ENCODE results near the gene KRT8. TPM values are rescaled to one million over a fixed set of nuclear protein-coding genes. Genes with fewer than 3 reads are reported as not detected.

KRT8 gene
- total and polyA plus RNA-seq, 7 donors = 20.6 to 3,526 (median 63.1) TPM

GRCh38 chr12:52901715-52902541 lies 2.9 kb downstream of the KRT8 start:
- peak overlapping the region in 1 of 4 donors; percentile 92 for H3K27ac ChIP-seq
- 29 to 74% methylated on average over 13 of the region's 13 CpGs for WGBS, 2 donors
- peaks cover 0 to 31% (median 0%) of the 10 kb centered on the region in 4 donors for H3K36me3 ChIP-seq
- no peaks in the 10 kb centered on the region for H3K9me3 ChIP-seq
- H3K4me1 ChIP-seq = peaks cover 4 to 28% (median 12%) of the 10 kb centered on the region in 4 donors
- no peak for TF ChIP-seq EP300 (IDR thresholded peaks at IDR 0.05)
- no peak for TF ChIP-seq CTCF (IDR thresholded peaks at IDR 0.05)
- no peak overlapping the region for H3K4me3 ChIP-seq
- intact Hi-C loops (cut with DNase I) = loop anchor here (5.0 kb wide), 1 partner anchor 950 kb away; the partner anchor contains the start of gene ACVR1B
- DNase-seq = no peak
- H3K27me3 ChIP-seq = no peaks in the 10 kb centered on the region

- peak overlapping the region in 1 of 4 donors; percentile 38 for H3K27ac ChIP-seq
Measured at GRCh38 chr12:52900896-52901714, 3.8 kb downstream of the KRT8 start.

DNA sequence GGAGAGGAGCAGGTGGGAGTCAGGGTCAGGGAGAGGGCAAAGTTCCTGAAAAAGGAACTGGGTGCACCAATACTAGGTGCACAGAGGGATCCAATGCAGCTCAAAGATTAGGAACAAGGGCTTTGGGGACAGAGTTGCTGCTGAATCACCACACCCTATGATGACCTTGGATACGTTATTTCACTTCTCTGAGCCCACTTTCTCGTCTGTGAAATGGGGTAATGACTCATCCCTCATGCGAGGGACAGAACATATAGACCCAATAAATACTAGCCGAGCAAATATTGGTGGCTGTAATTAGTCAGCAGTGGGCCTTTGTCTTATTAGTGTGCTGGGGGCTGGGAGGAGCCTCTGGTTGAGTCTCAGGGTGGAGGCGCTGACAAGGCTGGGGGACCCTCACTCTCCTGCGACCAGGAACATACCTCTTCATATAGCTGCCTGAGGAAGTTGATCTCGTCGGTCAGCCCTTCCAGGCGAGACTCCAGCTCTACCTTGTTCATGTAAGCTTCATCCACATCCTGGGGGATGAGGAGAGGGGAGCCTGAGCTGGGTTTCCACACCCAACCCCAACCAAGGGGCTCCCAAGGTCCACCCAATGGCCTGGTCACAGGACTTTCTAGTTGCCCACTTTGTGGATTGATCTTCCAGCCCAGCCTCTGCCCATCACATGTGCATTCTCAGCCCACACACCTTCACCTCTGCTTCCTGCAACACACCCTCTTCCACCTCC lies 4.5 kb downstream of the KRT8 start:
- H3K4me1 ChIP-seq = peaks cover 4 to 27% (median 12%) of the 10 kb centered on the region in 4 donors
- intact Hi-C loops (cut with DNase I) = loop anchor here (5.0 kb wide), 1 partner anchor 948 kb away; the partner anchor contains the start of gene ACVR1B
- no peak for DNase-seq
- no peak overlapping the region for H3K27ac ChIP-seq
- 45 to 80% methylated on average over 9 of the region's 9 CpGs for WGBS, 2 donors
- no peaks in the 10 kb centered on the region for H3K27me3 ChIP-seq
- H3K36me3 ChIP-seq = peaks cover 0 to 31% (median 0%) of the 10 kb centered on the region in 4 donors
- no peaks in the 10 kb centered on the region for H3K9me3 ChIP-seq
- TF ChIP-seq EP300 (IDR thresholded peaks at IDR 0.05) (no peak), POLR2AphosphoS5 (IDR thresholded peaks at IDR 0.05) (no peak), CTCF (IDR thresholded peaks at IDR 0.05) (no peak), POLR2A (IDR thresholded peaks at IDR 0.05) (no peak)
- H3K4me3 ChIP-seq = no peak overlapping the region

More at GRCh38 chr12:52900896-52901714, 3.8 kb downstream of the KRT8 start:
- intact Hi-C loops (cut with DNase I) = loop anchor here (5.0 kb wide), 1 partner anchor 949 kb away; the partner anchor contains the start of gene ACVR1B
- no peak overlapping the region for H3K4me3 ChIP-seq
- H3K9me3 ChIP-seq = no peaks in the 10 kb centered on the region
- H3K27me3 ChIP-seq = no peaks in the 10 kb centered on the region
- WGBS, 2 donors = 39 to 70% methylated on average over 7 of the region's 7 CpGs
- peaks cover 0 to 31% (median 0%) of the 10 kb centered on the region in 4 donors for H3K36me3 ChIP-seq
- DNase-seq = no peak
- peaks cover 4 to 28% (median 12%) of the 10 kb centered on the region in 4 donors for H3K4me1 ChIP-seq
- TF ChIP-seq POLR2A (IDR thresholded peaks at IDR 0.05) (peak in 1 of 2 donors; percentile 20), CTCF (IDR thresholded peaks at IDR 0.05) (no peak)

DNA sequence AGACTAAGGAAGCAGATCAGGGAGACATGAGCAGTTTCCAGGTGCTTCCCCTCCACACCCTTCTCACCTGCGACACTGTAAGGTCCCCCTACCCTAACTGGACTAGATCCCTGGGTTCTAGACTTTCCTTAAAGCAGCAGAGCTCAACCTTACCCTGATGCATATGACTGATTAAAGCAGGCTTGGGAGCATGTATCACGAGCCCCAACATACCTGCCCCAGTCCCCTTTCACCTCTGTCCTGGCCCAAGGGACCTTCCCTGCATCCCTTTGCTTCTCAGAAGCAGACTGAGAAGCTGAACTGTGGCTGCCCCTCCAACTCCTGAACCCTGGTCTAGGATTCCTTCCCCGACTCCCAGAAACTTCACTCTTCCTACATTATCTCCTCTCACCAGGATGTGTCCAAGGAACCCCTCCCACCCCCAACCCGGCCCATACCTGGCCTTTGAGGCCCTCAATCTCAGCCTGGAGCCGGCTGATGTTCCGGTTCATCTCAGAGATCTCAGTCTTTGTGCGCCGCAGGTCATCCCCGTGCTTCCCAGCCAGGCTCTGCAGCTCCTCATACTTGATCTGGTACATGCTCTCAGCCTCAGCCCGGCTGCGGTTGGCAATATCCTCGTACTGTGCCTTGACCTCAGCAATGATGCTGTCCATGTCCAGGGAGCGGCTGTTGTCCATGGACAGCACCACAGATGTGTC lies 5.4 kb downstream of the KRT8 start:
- Histone ChIP-seq H3K4me1 (peaks cover 4 to 19% (median 9%) of the 10 kb centered on the region in 4 donors), H3K9me3 (no peaks in the 10 kb centered on the region), H3K36me3 (peaks cover 0 to 31% (median 0%) of the 10 kb centered on the region in 4 donors), H3K27ac (no peak overlapping the region), H3K27me3 (no peaks in the 10 kb centered on the region), H3K4me3 (no peak overlapping the region)
- intact Hi-C loops (cut with DNase I) = loop anchor here (5.0 kb wide), 1 partner anchor 947 kb away; the partner anchor contains the start of gene ACVR1B
- 71 to 91% methylated on average over 13 of the region's 13 CpGs for WGBS, 2 donors
- TF ChIP-seq CTCF (IDR thresholded peaks at IDR 0.05) (no peak), EP300 (IDR thresholded peaks at IDR 0.05) (no peak), POLR2AphosphoS5 (IDR thresholded peaks at IDR 0.05) (no peak), POLR2A (IDR thresholded peaks at IDR 0.05) (no peak)
- no peak for DNase-seq

Measured in sigmoid colon (tissue), 7 donors.